Regular cardiac myocyte (primary cell): ENCODE data around the gene TEX26. TPM values are rescaled to one million over a fixed set of nuclear protein-coding genes. Genes with fewer than 3 reads are reported as not detected.

Experiments
- total RNA-seq: library from RNA; depleted of rRNA; stranded (reverse); fragments of >200 nt; gene quantifications from 2 replicates; pipeline ENCODE4 v1.2.3, GENCODE V29; 2014

Gene TEX26
- under 0.01 and 0.56 TPM in 2 replicates for total RNA-seq

DNA sequence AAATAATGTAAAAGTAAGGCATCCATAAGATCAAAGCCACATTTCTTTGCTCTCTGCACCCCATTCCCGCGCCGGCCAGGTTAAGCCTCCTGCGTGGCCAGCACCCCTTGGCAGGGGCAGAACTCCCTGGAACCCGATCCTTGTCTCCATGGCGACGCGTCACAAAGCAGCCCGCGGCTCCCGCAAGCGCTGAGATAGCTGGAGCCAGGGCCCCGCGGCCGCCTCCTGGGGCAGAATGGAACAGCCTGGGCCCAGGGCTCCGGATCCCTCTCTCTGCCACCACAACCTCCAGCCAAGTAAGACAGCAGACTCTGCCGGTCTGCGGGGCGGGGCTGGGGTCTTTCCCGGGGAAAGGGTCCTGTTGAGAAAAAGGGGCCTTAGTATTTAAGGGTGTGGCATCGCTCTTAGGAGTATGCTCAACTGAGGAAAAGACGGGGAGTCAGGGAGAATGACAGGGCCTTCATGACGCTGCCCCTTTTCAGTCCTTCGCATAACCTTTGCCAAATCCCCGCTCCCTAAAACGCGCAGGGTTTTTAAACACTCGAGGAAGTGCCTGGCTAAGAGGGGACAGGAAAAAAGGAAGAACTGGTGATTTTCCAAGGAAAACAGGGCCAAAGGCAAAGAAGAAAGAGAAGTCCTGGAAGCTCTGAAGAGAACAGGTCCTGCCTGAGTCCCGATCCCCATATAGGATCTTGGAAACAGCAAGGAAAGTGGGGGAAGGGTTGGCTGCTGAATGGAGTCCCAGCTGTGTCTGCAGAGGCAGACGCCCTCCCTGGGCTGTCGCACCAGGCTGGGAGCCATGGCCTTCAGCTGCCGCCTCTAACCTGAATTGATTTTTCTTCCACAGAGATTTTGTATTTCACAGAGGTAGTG lies at the start of gene TEX26:
TSS of gene TEX26 (plus strand) at position 176 of the 873 bp plus-strand sequence. CDS start at position 236, 60 bp downstream.

DNA sequence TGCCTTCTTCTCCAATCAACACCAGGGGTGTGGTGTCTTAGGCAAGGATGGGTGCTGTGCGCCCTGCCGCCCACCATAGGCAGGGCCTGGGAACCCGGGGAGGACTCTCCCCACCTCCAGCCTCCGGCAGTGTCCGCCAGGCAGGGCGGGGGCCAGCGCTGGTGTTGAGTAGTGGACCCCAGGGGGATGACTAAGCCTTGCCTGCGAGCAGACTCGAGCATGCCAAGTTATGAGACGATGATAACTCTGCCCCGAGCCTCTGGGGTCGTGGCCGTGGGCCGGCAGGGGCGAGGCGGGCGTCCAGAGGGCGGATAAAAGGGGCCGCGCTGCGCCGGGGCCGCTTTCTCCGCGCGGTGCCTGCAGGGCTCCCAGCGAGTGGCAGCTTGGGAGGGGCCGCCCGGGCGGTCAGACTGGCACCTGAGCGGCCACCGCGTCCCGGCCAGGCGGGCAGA lies 26.5 kb upstream of the TEX26 start, which contains the start of gene MEDAG:
TSS of gene MEDAG (plus strand) at position 340 of the 452 bp plus-strand sequence. CDS start 245 bp downstream, outside the sequence.

Other genes starting within 250 kb of the TEX26 start
- gene ALOX5AP, start 197.1 kb upstream of the TEX26 start, total RNA-seq, result under 0.01 and 0.28 TPM in 2 replicates
- gene MEDAG, start 26.4 kb upstream of the TEX26 start, total RNA-seq, result 32.4 and 95.8 TPM in 2 replicates
- gene HSPH1, start 229.2 kb downstream of the TEX26 start, total RNA-seq, result 41.2 and 103 TPM in 2 replicates